Measurements from ENCODE around the gene CFAP99.
A peak's percentile ranks its signal among the peaks of the same experiment; 100 is the strongest.

The CFAP99 gene

DNA sequence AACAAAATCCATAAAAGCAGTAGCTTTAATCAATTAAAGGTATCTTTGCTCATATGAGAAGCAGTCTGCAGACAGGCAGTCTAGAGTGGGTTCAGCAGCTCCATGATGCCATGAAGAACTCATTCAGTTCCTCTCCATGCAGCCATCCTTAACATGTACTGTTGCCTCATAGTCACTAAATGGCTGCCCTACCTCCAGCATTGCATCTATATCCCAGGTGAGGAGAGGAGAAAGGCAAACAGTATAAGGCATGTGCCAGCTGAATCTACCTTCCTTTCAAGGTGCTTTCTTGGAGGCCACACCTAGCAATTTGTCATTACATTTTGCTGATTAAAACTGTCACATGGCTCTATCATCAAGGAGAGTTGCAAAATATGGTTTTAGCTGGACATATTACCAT is 13.2 kb downstream of the CFAP99 start:
- no peak for DNase-seq

DNA sequence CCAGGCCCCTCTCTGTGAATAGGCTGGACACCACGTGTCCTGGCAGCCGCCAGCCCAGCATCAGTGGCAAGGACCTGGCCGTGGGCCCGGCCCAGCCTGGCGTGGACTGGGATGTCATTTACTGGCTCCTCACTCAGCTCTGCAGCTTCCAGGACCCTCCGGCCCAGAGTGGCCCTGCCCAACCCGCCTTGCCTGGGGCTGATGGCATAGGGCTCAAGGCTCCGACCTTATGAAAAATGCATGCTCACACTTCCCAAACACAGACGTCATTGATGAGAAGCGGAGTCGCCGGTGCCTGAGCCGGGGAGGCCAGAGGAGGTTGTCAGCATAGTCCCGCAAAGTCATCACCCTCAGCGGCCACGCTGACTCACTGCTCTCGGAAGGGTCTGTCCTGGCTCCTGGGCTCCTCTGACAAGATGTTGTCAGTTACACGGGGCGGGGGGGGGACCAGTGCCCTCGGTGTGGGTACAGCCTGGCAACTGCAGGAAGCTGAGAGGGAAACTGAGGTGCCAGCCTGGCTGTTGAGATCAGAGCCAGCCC is 14.3 kb downstream of the CFAP99 start:
- no peak for DNase-seq

DNA sequence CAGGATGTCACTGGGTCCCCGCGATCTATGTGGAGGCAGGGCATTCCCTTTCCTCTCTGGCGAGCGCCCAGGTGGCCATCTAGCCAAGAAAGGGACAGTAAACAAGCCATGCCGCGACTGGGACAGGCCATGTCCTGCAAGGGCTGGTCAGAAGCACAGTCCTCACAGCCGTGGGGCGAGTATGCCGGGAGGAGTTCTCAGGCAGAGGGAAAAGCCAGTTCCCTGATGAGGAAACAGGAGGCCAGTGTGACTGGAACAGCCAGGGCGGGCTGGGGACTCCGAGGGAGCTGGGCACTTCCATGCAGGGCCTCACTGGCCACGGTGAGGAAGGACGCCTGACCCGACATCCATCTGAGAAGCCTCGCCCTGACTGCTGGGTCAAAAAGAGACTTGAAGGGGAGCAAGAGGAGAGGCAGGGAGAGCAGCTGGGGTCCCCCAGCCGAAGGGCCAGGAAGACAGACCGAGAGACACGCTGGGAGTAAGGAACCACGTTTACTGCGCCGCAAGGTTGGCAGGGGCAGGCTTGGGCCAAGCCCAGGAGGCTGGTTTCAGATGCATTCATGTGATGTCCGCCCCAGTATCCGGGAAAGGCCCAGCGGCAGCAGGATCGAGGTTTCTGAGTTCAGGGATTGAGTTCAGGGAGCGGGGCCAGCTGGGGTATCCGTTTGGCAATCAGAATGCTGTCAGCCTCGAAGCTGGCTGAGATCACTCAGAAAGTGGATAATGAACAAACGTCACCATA is 15.0 kb downstream of the CFAP99 start:
- DNase-seq: no peak

DNA sequence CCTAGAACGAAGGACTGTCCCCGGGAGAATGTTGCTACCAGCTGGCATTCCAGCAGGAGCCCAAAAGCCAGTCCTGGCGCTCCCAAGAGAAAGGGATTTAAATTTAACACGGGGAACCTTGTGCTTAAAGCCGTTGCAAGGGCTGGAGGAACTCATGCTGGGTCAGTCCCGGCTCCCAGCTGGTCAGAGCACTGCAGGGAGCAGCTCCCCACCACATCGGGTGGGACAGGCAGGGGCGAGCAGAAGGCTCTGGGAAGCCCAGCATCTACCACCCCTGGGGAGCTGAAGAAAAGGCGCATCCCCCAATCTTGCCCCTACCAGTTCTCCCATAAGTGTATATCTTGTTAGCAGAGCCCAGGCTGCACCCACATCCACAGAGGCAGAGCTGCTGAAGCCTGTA is 15.7 kb downstream of the CFAP99 start:
- no peak for DNase-seq

DNA sequence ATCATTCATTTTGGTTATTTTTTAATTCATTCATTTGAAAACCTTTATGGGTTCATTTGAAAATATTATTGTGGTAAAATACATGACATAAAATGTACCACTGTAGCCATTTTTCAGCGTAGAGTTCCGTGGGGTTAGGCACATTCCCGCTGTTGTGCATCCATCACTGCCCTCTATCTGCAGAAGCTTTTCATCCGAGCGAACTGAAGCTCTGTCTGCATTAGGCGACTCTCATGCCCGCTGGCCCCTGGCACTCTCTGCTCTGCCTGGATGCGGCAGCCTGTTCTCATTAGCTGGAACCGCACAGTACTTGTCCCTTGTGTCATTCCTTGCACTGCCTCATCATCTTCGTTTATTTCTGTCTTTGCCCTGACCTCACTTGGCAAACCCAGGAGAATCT is 17.5 kb downstream of the CFAP99 start:
- DNase-seq: no peak

DNA sequence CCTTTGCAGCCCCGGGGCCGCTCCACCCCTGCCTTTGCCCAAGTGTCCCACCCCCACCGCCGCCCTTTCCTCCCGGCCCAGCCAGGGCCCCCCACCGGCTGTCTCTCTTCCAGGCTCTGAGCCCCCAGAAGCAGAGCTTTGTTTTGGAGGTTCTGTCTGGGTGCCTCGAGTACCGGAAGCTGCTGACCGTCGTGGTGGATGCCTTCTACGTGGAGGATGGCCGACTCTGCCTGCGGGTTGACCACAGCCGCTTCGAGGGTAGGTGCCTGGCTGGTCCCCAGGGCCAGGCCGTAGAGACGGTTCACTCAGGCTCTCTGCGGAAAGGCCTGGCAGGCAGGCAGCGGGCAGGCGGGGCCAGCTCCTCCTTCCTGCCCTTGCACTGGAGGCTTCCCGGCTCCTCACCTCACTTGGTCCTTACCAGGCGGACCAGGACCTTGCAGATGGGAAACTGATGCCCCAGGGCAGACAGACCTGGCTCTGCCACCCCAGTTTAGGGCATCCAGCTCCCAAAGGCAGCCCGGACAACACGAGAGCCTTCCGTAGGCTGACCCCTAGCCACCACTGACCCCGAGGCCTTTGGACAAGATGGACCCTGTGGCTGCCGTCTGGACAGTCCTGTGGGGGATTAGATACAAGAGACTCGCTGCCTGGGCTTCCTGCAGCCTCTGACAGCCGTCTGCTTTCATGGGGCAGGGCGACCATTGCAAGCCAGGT is 18.2 kb downstream of the CFAP99 start:
- no peak for DNase-seq

DNA sequence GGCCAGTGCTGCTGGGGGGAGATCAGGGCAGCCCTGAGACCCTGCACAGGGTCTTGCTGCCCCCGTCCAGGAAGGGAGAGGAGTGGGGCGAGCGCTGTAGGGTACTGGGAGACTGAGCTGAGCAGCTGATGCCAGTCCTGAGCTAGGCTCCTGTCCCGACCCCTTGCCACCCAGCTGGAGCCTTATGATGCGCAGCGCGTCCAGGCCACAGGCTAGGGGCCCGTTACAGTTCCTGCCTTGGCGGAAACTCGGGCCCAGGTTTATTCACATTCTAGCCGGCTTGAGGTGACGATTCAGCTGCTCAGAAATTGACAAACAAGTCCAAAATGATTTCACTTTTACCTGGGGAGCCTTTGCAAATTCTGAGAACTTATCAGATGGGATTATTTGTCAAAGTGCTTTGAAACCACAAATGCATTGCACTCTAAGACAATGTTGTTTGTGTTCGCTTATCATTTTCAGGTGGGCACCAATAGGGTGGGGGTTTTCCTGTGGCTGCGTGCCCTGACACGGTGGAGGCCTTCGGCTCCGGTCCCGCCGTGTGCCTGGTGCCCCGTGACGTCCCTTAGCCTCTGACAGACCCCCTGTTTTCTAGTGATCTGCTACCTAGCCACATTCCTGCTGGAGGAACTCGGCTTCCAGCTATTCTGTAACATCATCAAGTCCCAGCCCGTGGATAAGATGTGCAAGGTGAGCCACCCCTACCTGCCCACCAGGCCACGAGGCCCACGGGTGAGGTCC is 18.9 kb downstream of the CFAP99 start:
- no peak for DNase-seq

DNA sequence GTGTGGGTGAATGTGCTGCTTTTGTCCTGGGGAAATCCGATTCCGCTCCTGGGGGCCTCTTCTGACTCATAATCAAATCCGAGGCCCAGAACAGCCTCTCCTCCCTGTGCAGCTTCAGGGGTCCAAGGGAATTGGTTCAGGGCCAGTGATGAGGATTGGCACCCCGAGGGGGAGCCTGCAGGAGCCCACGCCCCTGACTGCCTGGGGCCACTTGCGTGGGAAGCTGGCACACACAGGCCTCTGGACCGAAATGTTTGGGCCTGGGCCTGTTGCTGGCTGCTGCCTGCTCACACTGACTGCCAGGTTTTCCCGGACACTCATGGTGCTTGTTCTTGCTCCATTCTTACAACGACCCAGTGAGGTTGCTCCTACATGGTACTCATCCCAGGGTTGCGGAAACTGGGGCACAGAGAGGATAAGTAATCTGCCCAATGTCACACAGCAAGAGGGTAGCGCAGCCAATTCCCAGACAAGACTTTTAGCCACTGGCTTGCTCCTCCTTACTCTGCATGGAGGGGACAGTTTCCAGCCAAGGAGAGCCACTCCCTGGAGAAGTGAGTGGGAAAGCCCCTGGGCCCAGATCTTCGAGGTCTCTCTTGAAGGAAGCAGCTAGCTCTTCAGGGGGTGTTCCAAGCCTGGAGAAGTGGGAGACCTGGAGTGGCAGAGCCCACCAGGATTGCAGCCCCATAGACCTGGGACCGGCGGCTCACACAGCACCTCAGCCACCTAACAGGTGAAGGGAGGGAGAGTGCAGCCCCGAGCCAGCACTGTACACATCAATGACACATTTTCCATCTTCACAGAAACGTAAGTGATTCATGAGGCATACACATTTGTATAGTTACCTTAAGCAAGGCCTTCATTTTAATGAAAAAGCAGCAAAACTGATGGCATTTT is 20.3 kb downstream of the CFAP99 start:
- no peak for DNase-seq

DNA sequence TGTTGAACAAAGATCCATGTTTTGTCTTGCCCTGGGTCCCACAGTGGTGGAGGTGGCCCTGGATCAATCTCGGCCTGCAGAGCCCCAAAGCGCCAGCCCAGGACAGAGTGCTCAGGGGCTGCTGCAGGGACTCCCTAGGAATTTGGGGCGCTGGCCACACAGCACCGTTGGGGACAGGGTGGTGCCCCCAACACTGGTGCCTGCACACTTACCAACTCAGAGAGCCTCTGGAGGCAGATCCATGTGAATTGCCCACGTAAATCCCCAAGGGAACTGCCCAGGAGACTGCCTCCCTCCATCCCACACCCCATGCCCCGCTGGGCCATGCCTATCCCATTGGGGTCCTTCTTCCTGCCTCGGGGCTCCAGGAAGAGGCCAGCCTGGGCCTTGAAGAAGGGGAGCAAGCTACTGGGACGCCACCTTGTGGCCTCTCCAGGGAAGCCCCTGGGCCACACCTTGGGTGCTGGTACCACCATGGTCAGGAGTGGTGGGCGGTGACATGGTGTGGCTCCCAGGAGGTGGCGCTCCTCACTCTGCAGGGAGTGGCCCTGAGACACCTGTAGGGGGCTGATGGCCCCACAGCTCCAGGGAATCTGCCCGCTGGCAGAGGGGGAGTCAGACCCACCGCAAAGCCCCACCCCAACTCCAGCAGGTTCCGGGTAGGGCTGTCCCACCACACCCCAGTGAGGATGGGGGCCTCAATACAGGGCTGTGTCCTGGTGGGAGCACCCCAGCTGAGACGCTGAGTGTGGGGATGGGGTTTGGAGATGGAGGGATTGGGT is 22.8 kb downstream of the CFAP99 start:
- DNase-seq: peak; percentile 32

DNA sequence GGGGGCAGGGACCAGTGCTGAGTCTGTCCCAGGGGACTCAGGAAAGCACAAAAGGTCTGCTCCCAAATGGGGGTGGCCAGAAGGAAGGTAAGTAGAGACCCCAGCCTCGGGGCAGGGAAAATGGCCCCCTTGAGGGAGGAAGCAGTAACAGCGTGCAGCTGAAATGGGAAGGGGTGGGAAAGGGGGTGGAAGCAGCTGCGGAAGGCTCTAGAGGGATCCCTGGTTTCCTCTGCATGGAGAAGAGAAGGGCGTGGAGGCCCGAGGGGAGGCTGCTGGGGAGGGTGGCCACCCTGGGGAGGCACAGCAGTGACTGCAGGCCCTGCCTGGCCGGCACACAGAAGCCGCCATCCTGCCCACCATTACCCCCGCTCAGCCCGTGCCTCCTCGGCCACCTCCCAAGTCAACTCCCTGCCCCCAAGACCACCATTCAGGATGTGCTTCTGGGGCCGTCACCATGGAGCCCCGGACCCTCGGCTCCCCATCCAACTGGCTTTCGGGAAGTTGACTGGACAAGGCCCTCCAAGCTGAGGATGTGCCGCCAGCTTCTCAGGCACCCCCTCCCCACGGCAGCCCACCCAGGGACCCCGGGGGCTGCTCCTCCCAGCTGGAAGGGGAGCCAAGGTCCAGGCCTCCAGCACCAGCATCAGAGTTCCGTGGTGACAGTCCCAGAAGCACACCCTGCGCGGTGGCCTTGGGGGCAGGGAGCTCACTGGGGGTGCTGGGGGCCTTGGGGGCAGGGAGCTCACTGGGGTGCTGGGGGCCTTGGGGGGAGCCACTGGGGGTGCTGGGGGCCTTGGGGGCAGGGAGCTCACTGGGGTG is 23.6 kb downstream of the CFAP99 start:
- DNase-seq: no peak

DNA sequence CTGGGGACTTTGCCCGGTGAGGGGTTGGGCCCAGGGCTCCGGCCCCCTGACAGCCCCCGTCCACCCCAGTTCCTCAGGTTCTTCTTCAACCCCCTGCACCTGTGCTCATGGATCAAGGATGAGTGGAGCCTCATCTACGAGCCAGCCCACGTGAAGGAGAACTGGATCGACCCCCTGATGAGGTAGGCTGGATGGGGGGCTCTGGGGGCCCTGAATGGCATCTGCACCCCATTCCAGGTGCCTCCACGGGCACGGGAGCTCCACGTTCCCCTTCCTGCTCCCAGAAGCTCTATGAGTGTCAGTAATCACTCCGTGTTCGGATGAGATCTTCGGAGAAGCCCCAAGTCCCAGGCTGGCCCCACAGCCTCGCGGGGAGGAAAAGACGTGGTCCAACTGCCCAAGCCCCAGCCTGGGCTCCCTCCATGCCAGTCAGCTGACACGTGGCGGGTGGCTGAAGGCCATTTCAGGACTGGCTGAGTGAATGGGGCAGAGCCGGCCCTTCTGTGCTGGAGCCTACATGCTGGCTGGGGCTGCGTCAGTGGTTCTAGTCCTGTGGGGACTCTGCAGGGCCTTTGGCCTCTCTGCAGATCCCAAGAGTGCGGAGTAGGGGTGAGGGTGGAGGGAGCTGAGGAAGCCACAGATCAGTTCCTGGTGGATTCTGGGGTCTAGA is 24.4 kb downstream of the CFAP99 start:
- DNase-seq: no peak

DNA sequence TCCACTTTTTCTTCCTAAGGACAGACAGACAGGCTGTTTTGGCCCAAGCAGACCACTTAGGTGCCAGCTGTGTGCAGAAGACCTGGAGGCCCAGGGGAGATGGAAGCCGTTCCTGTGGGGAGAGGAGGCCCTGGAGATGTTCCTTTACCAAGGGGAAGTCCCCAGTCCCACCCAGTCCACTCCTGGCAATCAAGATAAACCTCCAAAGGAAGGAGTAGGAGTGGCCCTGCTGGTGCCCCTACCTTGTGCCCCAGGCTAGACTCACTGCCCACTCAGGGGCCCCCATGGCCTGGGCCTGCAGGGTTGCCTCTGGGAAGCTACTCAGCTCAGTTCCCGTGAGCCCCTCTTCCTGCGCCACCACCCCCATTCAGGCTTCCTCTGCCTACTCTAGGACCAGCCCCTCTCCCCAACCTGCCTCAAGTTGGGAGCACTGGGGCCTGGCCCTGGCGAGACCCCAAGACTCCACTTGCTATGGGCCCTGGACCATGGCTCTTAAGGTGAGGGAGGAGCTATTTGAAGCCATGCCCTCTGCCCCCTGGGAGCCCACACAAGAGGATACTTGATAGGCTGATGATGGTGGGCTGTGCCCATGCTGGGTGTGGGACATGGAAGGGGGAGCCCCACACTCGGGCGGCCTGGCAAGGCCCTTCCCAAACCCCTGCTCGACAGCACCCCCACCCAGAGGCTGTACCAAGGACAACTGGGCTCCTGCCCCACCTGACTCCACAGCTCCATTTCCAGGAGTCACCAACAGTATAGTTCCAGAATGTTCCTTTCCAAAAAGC is 25.4 kb downstream of the CFAP99 start:
- no peak for DNase-seq

DNA sequence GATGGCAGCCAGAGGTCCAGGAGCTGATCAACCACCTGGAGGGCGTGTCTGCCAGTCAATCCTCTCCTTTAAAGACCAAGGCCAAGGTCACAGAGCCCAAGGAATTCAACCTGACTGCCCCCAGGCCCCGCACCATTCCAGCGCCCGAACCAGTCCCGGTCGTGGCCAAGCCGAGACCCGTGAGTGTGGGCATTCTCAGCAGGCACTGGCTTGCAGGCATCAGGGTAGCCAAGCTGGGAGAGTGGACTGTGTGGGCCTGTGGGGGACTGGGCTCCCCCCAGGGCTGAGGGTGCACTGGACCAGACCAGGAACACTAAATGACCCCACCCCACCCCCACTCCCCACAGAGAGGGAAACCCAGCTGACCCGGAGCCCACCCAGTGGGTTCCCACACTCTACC is 26.4 kb downstream of the CFAP99 start:
- no peak for DNase-seq

DNA sequence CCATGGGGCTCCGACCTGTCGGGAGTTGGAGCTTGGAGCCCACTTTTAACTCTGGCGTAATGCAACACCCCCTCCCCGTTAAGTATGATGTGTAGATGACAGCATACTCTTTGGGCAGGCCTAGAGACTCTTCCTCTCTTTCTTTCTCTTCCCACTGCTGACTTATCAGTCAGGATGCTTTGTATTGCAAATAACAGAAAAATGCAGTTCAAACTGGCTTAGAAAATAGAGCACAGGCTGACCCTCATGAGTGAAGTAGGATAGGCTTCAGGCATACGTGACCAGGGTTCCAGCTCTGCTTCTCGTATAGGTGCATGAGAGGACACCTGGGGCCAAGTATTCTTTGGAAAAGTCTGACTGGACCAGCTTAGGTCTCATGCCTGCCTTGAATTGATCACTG is 26.8 kb downstream of the CFAP99 start:
- DNase-seq: no peak

DNA sequence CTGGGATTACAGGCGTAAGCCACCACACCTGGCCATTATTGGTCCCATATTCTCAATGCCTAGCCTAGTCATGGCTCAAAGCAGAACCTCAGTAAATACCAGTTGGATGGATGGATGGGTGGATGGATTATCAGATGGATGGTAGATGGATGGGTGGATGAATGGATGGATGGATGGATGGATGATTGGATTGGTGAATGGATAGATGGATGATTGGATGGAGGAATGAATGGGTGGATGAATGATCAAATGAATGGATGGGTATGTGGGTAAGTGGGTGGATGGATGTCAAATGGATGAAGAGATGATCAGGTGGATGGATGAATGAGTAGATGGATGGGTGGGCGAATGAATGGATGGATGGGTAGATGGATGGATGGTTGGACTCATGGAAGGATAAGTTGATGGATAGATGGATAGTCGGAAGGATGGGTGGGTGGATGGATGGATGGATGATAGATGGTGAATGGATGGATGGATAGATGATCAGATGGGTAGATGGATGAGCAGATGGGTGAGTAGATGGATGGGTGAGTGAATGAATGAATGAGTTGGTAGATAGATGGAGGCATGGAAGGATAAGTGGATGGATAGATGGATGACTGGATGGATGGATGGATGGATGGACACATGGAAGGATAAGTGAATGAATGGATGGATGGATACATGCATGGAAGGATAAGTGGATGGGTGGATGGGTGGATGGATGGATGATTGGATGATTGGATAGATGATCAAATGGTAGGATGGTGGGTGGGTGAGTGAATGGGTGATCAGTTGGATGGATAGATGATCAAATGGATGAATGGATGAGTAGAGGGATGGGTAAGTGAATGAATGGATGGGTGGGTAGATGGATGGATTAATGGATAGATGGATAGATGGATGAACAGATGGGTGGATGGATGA is 28.2 kb downstream of the CFAP99 start:
- DNase-seq: no peak

DNA sequence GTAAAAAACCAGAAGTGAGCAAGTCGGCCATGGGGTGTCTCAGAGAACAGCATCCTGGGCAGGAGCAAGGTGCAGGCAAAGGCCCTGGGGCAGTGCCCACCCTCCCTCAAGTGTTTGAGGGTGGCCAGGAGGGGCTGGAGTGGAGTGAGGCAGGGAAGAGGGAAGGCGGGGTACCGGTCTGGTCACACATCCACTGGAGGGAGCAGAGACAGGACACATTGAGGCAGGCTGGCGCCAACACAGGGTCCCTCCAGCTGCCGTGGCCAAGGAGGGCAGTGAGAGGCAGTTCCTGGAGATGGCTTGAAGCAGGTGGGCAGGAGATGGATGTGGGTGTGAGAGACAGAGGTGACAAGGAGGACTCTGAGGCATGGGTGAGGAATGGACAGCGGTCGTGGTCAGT is 29.8 kb downstream of the CFAP99 start:
- no peak for DNase-seq

DNA sequence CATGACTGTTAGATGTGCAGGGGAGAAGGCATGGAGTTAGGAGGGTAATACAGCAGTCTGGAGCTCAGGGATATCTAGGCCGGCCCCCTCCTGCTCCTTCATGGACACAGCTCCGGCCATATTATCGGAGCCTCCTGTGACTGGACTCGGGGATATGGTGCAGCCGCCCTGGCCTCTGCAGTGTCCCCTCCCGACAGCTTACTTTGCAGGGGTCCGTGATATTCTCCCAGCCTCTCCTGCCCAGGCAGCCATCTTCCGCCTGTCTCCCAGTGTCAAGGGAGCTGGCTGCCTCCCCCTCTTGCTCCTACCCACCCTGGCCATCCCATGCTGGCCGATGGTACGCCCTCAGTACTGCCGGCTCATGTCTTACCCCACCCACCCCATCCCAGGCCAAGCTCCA is 30.3 kb downstream of the CFAP99 start:
- DNase-seq: no peak

Data from NCI-H1694 treated with DMSO at 0.1 percent for 48 hours (cell line).